C4-2B (cell line): ENCODE measurements around the gene CADPS2.

Experiments used
- CTCF ChIP-seq: fragments of 450-650 bp; conservative IDR thresholded peaks from 2 replicates; pipeline ENCODE4 v1.5.1; 2017; ENCODE audit warnings: mild to moderate bottlenecking
- ZFX ChIP-seq: fragments of 450-650 bp; IDR thresholded peaks from 2 replicates; pipeline ENCODE4 v1.6.1; 2017

GRCh38 chr7:122300211-122300932, 585.9 kb downstream of the CADPS2 start:
- TF ChIP-seq CTCF (no peak), ZFX (no peak)
